NT2/D1 (cell line): Measurements from ENCODE around the gene MARCHF3.
"Not testable (repeated sequence)": the region's sequence is repeated elsewhere in the genome, so short reads cannot be mapped to it uniquely, and the experiment has no call there.

ENCODE experiments used
- DNase-seq: peaks from one replicate; pipeline ENCODE4 v3.0.0-alpha.2; 2011; ENCODE audit warnings: low read depth, low spot score
- H3K27me3 ChIP-seq: 2 replicates; pipeline ENCODE4 v1.6.0; 2011; ENCODE audit warnings: mild to moderate bottlenecking; ENCODE audit not compliant: insufficient read length, insufficient read depth
- H3K36me3 ChIP-seq: 2 replicates; pipeline ENCODE4 v1.6.1; 2011; ENCODE audit warnings: mild to moderate bottlenecking, low read length, mixed read lengths; ENCODE audit not compliant: insufficient read depth, insufficient read length
- H3K4me1 ChIP-seq: 2 replicates; pipeline ENCODE4 v1.5.1; 2011; ENCODE audit not compliant: insufficient read depth, insufficient read length
- H3K4me3 ChIP-seq: 2 replicates; pipeline ENCODE4 v1.5.1; 2011; ENCODE audit warnings: low read depth; ENCODE audit not compliant: insufficient read length
- H3K9ac ChIP-seq: 2 replicates; pipeline ENCODE4 v1.6.0; 2011; ENCODE audit warnings: low read depth; ENCODE audit not compliant: insufficient read length
- H3K9me3 ChIP-seq: 2 replicates; pipeline ENCODE4 v1.5.1; 2011; ENCODE audit warnings: mild to moderate bottlenecking, low read length; ENCODE audit not compliant: insufficient read depth
- SUZ12 ChIP-seq: IDR thresholded peaks from 2 replicates; pipeline ENCODE4 v1.6.1; 2011; ENCODE audit not compliant: insufficient read length, insufficient read depth; ENCODE audit errors: extremely low read depth
- YY1 ChIP-seq: IDR thresholded peaks from 2 replicates; pipeline ENCODE4 v1.6.1; 2011; ENCODE audit not compliant: insufficient read length, insufficient read depth
- ZNF274 ChIP-seq: IDR thresholded peaks from 2 replicates; pipeline ENCODE4 v1.6.1; 2011; ENCODE audit warnings: mild to moderate bottlenecking, low read depth, low read length

The MARCHF3 gene

GRCh38 chr5:126947146-126948010 is 83.0 kb downstream of the MARCHF3 start:
- no peak for TF ChIP-seq YY1
- peak; percentile 1 for DNase-seq
- no peak overlapping the region for H3K9ac ChIP-seq

GRCh38 chr5:126942908-126943307 is 87.5 kb downstream of the MARCHF3 start:
- H3K4me3 ChIP-seq, DNase-seq, H3K9me3 ChIP-seq, H3K27me3 ChIP-seq, H3K9ac ChIP-seq, H3K36me3 ChIP-seq, H3K4me1 ChIP-seq: not testable (repeated sequence)

More at GRCh38 chr5:126947146-126948010, 83.0 kb downstream of the MARCHF3 start:
- no peaks in the 10 kb centered on the region for H3K9me3 ChIP-seq
- H3K27me3 ChIP-seq: no peaks in the 10 kb centered on the region
- no peak overlapping the region for H3K4me3 ChIP-seq
- H3K4me1 ChIP-seq: no peaks in the 10 kb centered on the region
- no peaks in the 10 kb centered on the region for H3K36me3 ChIP-seq

GRCh38 chr5:126941403-126941802 is 89.0 kb downstream of the MARCHF3 start:
- H3K27me3 ChIP-seq: no peaks in the 10 kb centered on the region
- TF ChIP-seq ZNF274: no peak
- no peak for TF ChIP-seq SUZ12
- H3K36me3 ChIP-seq: no peaks in the 10 kb centered on the region
- no peaks in the 10 kb centered on the region for H3K4me1 ChIP-seq
- H3K9me3 ChIP-seq: no peaks in the 10 kb centered on the region
- DNase-seq: no peak
- H3K9ac ChIP-seq: no peak overlapping the region
- no peak overlapping the region for H3K4me3 ChIP-seq

- TF ChIP-seq SUZ12 (no peak), ZNF274 (no peak), YY1 (no peak)
- no peak overlapping the region for H3K9ac ChIP-seq
- H3K9me3 ChIP-seq: no peaks in the 10 kb centered on the region
- H3K27me3 ChIP-seq: no peaks in the 10 kb centered on the region
- no peaks in the 10 kb centered on the region for H3K4me1 ChIP-seq
- no peak for DNase-seq
- H3K36me3 ChIP-seq: no peaks in the 10 kb centered on the region
- no peak overlapping the region for H3K4me3 ChIP-seq
Observed at GRCh38 chr5:126939887-126940286, 90.5 kb downstream of the MARCHF3 start.

GRCh38 chr5:126938466-126938865 is 91.9 kb downstream of the MARCHF3 start:
- no peak for DNase-seq
- TF ChIP-seq SUZ12: no peak
- TF ChIP-seq YY1: no peak
- TF ChIP-seq ZNF274: no peak
- H3K9me3 ChIP-seq: no peaks in the 10 kb centered on the region
- H3K9ac ChIP-seq: no peak overlapping the region
- H3K4me3 ChIP-seq: no peak overlapping the region
- H3K36me3 ChIP-seq: no peaks in the 10 kb centered on the region
- no peaks in the 10 kb centered on the region for H3K27me3 ChIP-seq
- no peaks in the 10 kb centered on the region for H3K4me1 ChIP-seq

- TF ChIP-seq SUZ12: no peak
- no peak for TF ChIP-seq ZNF274
- TF ChIP-seq YY1: no peak
- DNase-seq: no peak
- no peaks in the 10 kb centered on the region for H3K9me3 ChIP-seq
- H3K36me3 ChIP-seq: no peaks in the 10 kb centered on the region
- H3K4me3 ChIP-seq: no peak overlapping the region
- H3K4me1 ChIP-seq: no peaks in the 10 kb centered on the region
- H3K27me3 ChIP-seq: no peaks in the 10 kb centered on the region
- H3K9ac ChIP-seq: no peak overlapping the region
Observed at GRCh38 chr5:126937771-126938170, 92.6 kb downstream of the MARCHF3 start.

GRCh38 chr5:126936775-126937418 is 93.5 kb downstream of the MARCHF3 start:
- no peak for TF ChIP-seq ZNF274
- TF ChIP-seq SUZ12: no peak
- TF ChIP-seq YY1: no peak
- Histone ChIP-seq H3K27me3 (no peaks in the 10 kb centered on the region), H3K36me3 (no peaks in the 10 kb centered on the region), H3K9ac (no peak overlapping the region), H3K4me3 (no peak overlapping the region), H3K9me3 (no peaks in the 10 kb centered on the region), H3K4me1 (no peaks in the 10 kb centered on the region)
- DNase-seq: no peak
